ENCODE data around the gene SLC40A1.

SLC40A1 gene

DNA sequence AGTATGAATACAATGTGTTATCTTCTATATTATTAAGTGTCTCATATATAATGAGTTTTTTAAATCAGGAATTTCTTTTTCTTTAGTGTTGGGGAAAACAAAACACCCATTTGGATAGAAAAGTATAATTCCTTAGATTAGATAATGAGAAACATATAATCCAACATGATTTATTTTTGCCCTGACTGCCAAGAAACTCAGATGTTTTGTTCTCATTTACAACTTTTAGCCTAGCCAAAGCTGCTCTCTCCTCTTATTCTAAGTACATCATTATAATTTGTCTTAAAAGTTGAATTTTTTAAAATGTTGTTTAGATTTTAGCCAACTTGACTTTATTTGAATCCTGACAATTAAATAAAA, 68.6 kb downstream of the SLC40A1 start:
- no peak for DNase-seq (ENCODE audit: low read depth)

DNA sequence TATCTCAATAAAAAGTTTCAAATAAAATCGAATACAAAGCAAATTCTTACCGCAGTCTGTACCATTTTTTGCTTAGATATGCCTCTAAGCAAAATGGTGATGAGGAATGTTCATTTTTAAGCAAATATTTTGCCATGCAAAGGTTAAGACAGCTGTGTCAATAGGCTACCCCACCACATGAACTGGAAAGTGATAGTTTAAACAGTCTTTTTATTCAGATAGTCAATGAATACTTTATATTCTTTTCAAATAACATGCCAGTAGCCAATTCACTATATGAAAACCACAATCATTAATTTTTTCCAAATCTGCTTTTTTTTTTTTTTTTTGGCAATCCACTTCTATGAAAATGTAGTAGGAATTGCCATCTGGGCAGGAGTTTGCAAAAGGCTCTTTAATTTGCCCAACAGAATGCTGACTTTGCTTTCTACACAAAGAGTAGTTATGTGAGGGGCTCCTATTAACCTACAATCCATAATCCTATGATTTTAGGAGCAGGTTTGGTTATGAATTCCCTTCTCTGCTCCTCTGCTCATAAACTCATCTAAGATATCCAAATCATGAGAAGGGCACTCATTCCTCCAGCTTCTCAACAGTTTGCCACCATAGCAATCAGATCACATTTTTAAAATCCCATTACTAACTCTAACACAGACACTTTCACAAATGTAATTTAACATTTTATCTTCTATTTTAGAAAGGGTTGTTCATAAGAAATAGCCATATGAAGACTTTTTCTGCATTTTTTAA, 69.2 kb downstream of the SLC40A1 start:
- no peak for DNase-seq (ENCODE audit: low read depth)
